Thyroid gland (tissue), 4 donors: ENCODE results near the gene HOTAIR. TPM values are rescaled to one million over a fixed set of nuclear protein-coding genes. Genes with fewer than 3 reads are reported as not detected.

Experiments
- DNase-seq, 2 donors: peaks; one replicate each; pipeline ENCODE4 v3.0.0-alpha.2; 2019
- H3K27ac ChIP-seq, 3 donors: fragments of 200-600 bp; sonication (generic); 1 replicate in 2 of 3; 2 replicates in 1 of 3; pipeline ENCODE4 v1.5.1; 2016 to 2019; ENCODE audit warnings: mild to moderate bottlenecking in 1 of 3, moderate library complexity in 1 of 3
- H3K27me3 ChIP-seq: fragments of 200-600 bp; sonication (generic); one replicate; pipeline ENCODE4 v1.5.1; 2019
- H3K36me3 ChIP-seq, 2 donors: fragments of 200-600 bp; sonication (generic); one replicate each; pipeline ENCODE4 v1.5.1; 2016 to 2019
- H3K4me1 ChIP-seq, 2 donors: fragments of 200-600 bp; sonication (generic); one replicate each; pipeline ENCODE4 v1.5.1; 2017 to 2019
- H3K4me3 ChIP-seq, 3 donors: fragments of 200-600 bp; sonication (generic); replicated peaks in 1 of 3; 1 replicate in 2 of 3; 2 replicates in 1 of 3; pipeline ENCODE4 v1.5.1; 2016; ENCODE audit warnings: mild to moderate bottlenecking in 1 of 3
- H3K9me3 ChIP-seq: fragments of 200-600 bp; sonication (generic); one replicate; pipeline ENCODE4 v1.5.1; 2017
- CTCF ChIP-seq, 6 experiments: fragments of 200-600 bp in 3 of 6; fragments of 450-650 bp in 3 of 6; sonication (generic) in 3 of 6; IDR thresholded peaks; one replicate each; pipeline ENCODE4 v1.5.1; 2016 to 2019; ENCODE audit warnings: antibody characterized with exemption in 6 of 6, mild to moderate bottlenecking in 2 of 6, inconsistent platforms in 1 of 6, moderate library complexity in 1 of 6
- POLR2A ChIP-seq, 2 donors: fragments of 450-650 bp; IDR thresholded peaks; one replicate each; pipeline ENCODE4 v1.6.1; 2017; ENCODE audit warnings: antibody characterized with exemption in 2 of 2, mild to moderate bottlenecking in 2 of 2, moderate library complexity in 1 of 2
- WGBS, 2 donors: methylation state at CpG; one replicate each; pipeline ENCODE4 v1.1.5; 2017; 5-methylcytosine and 5-hydroxymethylcytosine counted together
- intact Hi-C: fragments of 100-400 bp; cut with DNase I; formaldehyde crosslinking; loops from one replicate; pipeline ENCODE4 v1.15.1; 2023
- total RNA-seq, 4 donors: library from RNA; depleted of rRNA; stranded (reverse); fragments of >200 nt; gene quantifications; one replicate each; pipeline ENCODE4 v1.2.3, GENCODE V29; 2016

HOTAIR gene
- total RNA-seq, 4 donors from 2014 or later, result not detected

GRCh38 chr12:53995378-53996239 is 20.9 kb upstream of the HOTAIR start:
- H3K4me3 ChIP-seq, result peak overlapping the region in 2 of 3 donors; percentile 5 to 27
- WGBS, 2 donors, result 5 to 7% methylated on average over 26 to 39 of the region's 48 CpGs
- H3K4me1 ChIP-seq, result peaks cover 11 to 40% of the 10 kb centered on the region in 2 donors
- peaks cover 91% of the 10 kb centered on the region for H3K27me3 ChIP-seq
- no peaks in the 10 kb centered on the region for H3K9me3 ChIP-seq
- no peak for DNase-seq
- no peak overlapping the region for H3K27ac ChIP-seq
- TF ChIP-seq CTCF (IDR thresholded peaks at IDR 0.05), result no peak
- no peak for TF ChIP-seq POLR2A (IDR thresholded peaks at IDR 0.05)
- H3K36me3 ChIP-seq, result no peaks in the 10 kb centered on the region
- intact Hi-C loops, result no loop called here

DNA sequence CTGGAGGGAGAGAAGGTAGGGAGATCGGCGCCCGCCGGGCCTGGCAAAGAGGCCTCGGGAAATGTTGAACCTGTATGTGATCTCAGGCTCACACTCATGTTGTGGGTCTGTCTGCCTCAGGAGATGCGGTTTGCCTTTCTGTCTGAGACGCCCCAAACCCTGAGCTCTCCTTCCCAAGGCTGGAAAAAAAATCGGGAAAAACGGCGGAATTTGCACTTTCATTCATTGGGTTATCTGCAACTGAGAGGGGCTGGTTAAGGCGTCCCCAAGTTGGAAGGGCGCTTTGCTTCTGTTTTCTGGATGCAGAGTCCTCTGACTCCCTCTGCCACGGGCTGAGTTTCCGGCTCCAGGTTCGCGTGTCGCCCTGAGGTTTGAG is 20.2 kb upstream of the HOTAIR start:
- no peak for DNase-seq
- Histone ChIP-seq H3K36me3 (no peaks in the 10 kb centered on the region), H3K4me3 (peak overlapping the region in 1 of 3 donors; percentile 27), H3K27ac (no peak overlapping the region), H3K4me1 (peaks cover 7 to 34% of the 10 kb centered on the region in 2 donors), H3K27me3 (peaks cover 91% of the 10 kb centered on the region), H3K9me3 (no peaks in the 10 kb centered on the region)
- intact Hi-C loops, result no loop called here
- 8 to 11% methylated on average over 15 to 17 of the region's 17 CpGs for WGBS, 2 donors
- no peak for TF ChIP-seq CTCF (IDR thresholded peaks at IDR 0.05)
- TF ChIP-seq POLR2A (IDR thresholded peaks at IDR 0.05), result no peak

DNA sequence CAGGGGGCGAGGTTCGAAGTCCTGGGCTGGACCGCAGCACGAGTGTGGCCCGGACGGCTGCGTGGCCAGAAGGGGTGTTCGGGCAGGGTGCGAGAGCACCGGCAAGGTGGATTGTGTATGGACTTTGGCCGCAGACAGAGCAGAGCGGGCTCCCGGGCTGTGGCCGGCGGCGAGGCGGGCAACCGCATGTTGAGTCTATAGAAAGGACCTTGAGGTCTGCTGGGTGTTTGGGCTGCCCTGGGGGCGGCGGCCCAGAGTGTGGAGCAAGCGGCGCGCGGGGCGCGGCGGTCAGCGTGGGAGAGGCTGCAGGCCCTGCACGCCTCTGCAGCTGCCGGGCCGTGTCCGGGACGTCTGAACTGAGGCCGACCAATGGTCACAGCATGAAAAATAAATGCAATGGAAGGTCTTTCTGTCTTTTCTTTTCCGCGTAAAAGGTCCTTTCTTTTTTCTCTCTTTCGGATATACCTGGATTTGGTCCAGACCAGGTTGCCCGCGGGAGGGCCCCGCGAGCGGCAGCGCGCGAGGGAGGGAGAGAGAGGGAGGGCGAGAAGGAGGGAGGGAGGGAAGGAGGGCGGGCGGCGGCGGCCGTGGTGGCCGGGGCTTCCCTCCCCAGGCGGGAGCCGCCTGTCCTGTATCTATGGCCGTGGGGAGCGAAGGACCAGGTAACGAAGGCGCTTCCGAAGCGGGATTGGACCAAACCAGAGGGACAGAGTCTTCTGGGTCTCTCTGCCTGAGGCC is 19.7 kb upstream of the HOTAIR start:
- Histone ChIP-seq H3K4me1 (peaks cover 7 to 29% of the 10 kb centered on the region in 2 donors), H3K27ac (no peak overlapping the region), H3K9me3 (no peaks in the 10 kb centered on the region), H3K36me3 (no peaks in the 10 kb centered on the region), H3K27me3 (peaks cover 87% of the 10 kb centered on the region), H3K4me3 (no peak overlapping the region)
- DNase-seq, result no peak
- TF ChIP-seq POLR2A (IDR thresholded peaks at IDR 0.05) (no peak), CTCF (IDR thresholded peaks at IDR 0.05) (no peak)
- 6 to 7% methylated on average over 39 to 56 of the region's 60 CpGs for WGBS, 2 donors
- intact Hi-C loops, result no loop called here

DNA sequence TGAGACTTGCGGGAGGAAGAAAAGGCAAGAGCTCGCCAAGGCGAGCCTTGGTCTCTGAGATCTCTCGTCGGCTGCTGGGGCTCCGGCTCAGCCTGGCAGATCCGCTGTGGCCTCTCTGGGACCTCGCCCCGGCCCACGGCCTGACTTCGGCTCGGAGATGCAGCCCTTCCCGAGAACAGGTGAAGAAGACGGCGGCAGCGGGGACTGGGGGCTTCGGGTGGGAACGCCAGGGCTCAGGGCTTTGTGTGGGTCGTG is 19.2 kb upstream of the HOTAIR start:
- Histone ChIP-seq H3K4me3 (no peak overlapping the region), H3K36me3 (no peaks in the 10 kb centered on the region), H3K27me3 (peaks cover 86% of the 10 kb centered on the region), H3K27ac (no peak overlapping the region), H3K4me1 (peaks cover 7 to 29% of the 10 kb centered on the region in 2 donors), H3K9me3 (no peaks in the 10 kb centered on the region)
- no peak for TF ChIP-seq CTCF (IDR thresholded peaks at IDR 0.05)
- TF ChIP-seq POLR2A (IDR thresholded peaks at IDR 0.05), result no peak
- no peak for DNase-seq
- 9 to 12% methylated on average over 8 to 13 of the region's 19 CpGs for WGBS, 2 donors
- intact Hi-C loops, result no loop called here
